ENCODE results near the gene SNX3.

DNA sequence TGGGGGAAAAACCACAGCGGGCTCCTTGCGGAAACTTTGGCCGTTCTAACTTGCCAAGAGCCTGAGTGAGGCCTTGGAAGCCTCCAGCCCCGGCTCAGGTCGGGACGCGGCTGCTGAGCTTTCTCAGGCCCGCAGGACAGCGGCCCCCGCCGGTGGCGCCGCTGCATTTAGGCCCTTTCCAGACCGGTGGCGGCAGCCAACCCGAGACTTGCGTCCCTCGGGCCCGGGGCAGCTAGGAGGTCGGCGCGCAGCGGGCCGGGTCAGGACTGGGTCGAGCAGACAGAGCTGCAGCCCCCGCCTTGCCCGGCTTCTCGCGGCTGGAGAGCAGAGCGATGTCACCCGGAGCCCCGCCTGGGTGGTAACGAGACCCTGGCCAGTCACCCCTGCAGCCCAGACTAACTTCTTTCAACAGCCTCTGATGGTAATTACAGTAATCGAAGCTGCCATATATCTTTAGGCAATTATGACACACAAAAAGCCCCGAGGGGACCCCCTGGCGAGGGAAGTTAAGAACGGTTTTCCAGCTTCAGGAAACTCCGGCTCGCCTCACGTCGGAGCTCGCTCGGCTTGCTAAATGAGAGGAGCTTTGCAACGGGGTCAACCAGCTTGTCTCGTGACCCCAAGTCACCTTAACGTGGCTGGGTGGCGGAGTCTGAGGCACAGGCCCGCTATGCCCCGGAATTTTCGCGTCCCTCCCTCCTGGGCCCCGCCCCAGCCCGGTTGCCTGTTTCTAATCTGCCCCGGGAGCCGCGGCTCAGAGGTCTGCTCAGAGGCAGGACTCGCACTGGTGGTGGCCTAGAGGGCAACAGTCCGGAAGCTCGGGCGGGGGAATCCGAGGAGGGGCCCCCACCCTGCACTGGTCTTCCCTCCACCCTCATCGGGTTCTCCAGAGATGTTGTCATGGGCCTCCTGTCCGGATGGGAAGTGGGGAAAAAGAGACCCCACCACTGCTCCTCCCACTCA lies 92.1 kb downstream of the SNX3 start:
- TF ChIP-seq ZNF302 (tag by site-specific recombination; IDR thresholded peaks at IDR 0.05; ENCODE audit: low read depth) (no peak), ZNF747 (tag by site-specific recombination; IDR thresholded peaks at IDR 0.05) (no peak), GFI1B (tag by site-specific recombination; IDR thresholded peaks at IDR 0.05) (no peak), SP2 (tag by site-specific recombination; IDR thresholded peaks at IDR 0.05) (no peak), ZNF138 (tag by site-specific recombination; IDR thresholded peaks at IDR 0.05; ENCODE audit: borderline replicate concordance) (no peak), ZNF266 (tag by site-specific recombination; IDR thresholded peaks at IDR 0.05; ENCODE audit: low read depth) (no peak), ZNF791 (tag by site-specific recombination; IDR thresholded peaks at IDR 0.05) (no peak), ZNF354C (tag by site-specific recombination; IDR thresholded peaks at IDR 0.05; ENCODE audit: borderline replicate concordance, low read depth) (no peak), YY1 (tag by site-specific recombination; IDR thresholded peaks at IDR 0.05) (no peak), ZNF112 (tag by site-specific recombination; IDR thresholded peaks at IDR 0.05) (no peak), ZNF121 (tag by site-specific recombination; IDR thresholded peaks at IDR 0.05) (no peak), ZBTB7A (tag by site-specific recombination; IDR thresholded peaks at IDR 0.05; ENCODE audit: low read depth) (no peak)
- TF ChIP-seq, protein P1, sequence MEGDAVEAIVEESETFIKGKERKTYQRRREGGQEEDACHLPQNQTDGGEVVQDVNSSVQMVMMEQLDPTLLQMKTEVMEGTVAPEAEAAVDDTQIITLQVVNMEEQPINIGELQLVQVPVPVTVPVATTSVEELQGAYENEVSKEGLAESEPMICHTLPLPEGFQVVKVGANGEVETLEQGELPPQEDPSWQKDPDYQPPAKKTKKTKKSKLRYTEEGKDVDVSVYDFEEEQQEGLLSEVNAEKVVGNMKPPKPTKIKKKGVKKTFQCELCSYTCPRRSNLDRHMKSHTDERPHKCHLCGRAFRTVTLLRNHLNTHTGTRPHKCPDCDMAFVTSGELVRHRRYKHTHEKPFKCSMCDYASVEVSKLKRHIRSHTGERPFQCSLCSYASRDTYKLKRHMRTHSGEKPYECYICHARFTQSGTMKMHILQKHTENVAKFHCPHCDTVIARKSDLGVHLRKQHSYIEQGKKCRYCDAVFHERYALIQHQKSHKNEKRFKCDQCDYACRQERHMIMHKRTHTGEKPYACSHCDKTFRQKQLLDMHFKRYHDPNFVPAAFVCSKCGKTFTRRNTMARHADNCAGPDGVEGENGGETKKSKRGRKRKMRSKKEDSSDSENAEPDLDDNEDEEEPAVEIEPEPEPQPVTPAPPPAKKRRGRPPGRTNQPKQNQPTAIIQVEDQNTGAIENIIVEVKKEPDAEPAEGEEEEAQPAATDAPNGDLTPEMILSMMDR (tag by site-specific recombination; IDR thresholded peaks at IDR 0.05), result no peak
- TF ChIP-seq, protein P2, sequence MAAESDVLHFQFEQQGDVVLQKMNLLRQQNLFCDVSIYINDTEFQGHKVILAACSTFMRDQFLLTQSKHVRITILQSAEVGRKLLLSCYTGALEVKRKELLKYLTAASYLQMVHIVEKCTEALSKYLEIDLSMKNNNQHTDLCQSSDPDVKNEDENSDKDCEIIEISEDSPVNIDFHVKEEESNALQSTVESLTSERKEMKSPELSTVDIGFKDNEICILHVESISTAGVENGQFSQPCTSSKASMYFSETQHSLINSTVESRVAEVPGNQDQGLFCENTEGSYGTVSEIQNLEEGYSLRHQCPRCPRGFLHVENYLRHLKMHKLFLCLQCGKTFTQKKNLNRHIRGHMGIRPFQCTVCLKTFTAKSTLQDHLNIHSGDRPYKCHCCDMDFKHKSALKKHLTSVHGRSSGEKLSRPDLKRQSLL (tag by site-specific recombination; IDR thresholded peaks at IDR 0.05), result no peak

Data from HEK293 (cell line).